Activated naive CD4-positive, alpha-beta T cell treated with anti-CD3 and anti-CD28 coated beads, Interleukin-2, amount 50 U/mL, for 24 hours (primary cell): ENCODE data around the gene GRID1.
"Not testable (repeated sequence)": the region's sequence is repeated elsewhere in the genome, so short reads cannot be mapped to it uniquely, and the experiment has no call there.

Source experiments
- H3K27ac Mint-ChIP-seq: one replicate; pipeline ENCODE4 v1.8.0; 2021; ENCODE audit warnings: mild to moderate bottlenecking, mixed read lengths
- H3K27me3 Mint-ChIP-seq: one replicate; pipeline ENCODE4 v1.8.0; 2021; ENCODE audit warnings: mixed read lengths
- H3K36me3 Mint-ChIP-seq: one replicate; pipeline ENCODE4 v1.8.0; 2021; ENCODE audit warnings: mixed read lengths
- H3K4me1 Mint-ChIP-seq: one replicate; pipeline ENCODE4 v1.8.0; 2021; ENCODE audit warnings: mixed read lengths
- H3K4me3 Mint-ChIP-seq: one replicate; pipeline ENCODE4 v1.8.0; 2021; ENCODE audit warnings: mild to moderate bottlenecking, mixed read lengths
- H3K9me3 Mint-ChIP-seq: one replicate; pipeline ENCODE4 v1.8.0; 2021; ENCODE audit warnings: mixed read lengths

GRID1 gene

DNA sequence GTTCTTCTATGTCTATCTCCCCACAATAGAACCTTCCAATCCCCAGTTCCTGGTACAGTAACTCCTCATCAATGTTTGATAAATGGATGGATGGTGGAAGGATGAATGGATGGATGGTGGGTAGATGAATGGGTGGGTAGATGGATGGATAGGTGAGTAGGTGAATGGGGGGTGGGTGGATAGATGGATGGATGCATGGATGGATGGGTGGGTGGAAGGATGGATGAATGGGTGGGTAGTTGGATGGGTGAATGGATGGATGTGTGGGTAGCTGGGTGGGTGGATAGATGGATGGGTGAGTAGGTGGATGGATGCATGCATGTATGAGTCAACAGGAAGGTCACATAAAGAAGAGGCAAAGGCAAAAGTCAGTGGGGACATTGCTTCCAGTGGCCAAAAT lies 116.8 kb downstream of the GRID1 start:
- no peak overlapping the region for H3K4me3 Mint-ChIP-seq
- H3K4me1 Mint-ChIP-seq, result no peaks in the 10 kb centered on the region
- no peak overlapping the region for H3K27ac Mint-ChIP-seq
- no peaks in the 10 kb centered on the region for H3K27me3 Mint-ChIP-seq
- H3K9me3 Mint-ChIP-seq, result no peaks in the 10 kb centered on the region
- H3K36me3 Mint-ChIP-seq, result no peaks in the 10 kb centered on the region

DNA sequence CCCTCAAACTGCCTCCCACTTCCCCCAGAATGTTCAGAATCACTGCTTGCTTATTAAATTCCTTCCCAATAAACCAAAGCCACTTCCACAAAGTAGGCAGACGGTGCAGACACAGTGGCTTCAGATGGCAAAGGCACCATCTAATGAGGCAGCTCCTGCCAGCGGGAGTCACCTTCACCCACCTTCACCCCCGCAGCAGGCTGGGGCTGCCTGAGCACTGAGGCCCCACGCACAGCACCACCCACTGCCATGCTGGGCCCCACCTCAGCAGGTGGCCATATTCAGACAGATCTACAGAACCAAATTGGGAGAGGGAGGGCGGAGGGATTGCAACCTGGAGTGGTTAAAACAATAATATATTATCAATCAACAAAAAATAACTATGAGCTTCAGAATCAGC lies 118.5 kb downstream of the GRID1 start:
- Mint-ChIP-seq H3K4me1 (no peaks in the 10 kb centered on the region), H3K27me3 (no peaks in the 10 kb centered on the region), H3K36me3 (no peaks in the 10 kb centered on the region), H3K9me3 (no peaks in the 10 kb centered on the region), H3K27ac (no peak overlapping the region), H3K4me3 (no peak overlapping the region)

DNA sequence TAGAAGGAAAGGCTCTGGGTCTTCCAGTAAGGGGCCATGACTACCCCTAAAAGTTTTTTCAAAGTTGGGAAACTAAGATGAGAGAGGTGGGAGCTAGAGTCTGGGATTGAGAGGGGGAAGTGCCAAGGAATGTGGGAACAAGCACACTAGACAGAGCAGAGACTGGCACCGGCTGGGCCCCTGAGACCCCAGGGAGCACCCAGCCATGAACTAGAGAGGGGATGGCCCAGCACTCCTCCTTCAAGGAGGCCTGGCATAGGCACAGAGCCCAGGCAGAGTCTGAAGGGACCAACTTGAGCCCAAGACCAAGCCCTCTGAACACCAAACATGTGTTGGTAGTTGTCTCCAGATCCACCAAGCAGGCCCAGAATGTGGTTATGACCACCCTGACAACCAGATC lies 119.0 kb downstream of the GRID1 start:
- Mint-ChIP-seq H3K27ac (no peak overlapping the region), H3K4me1 (no peaks in the 10 kb centered on the region), H3K4me3 (no peak overlapping the region), H3K9me3 (no peaks in the 10 kb centered on the region), H3K27me3 (no peaks in the 10 kb centered on the region), H3K36me3 (no peaks in the 10 kb centered on the region)

DNA sequence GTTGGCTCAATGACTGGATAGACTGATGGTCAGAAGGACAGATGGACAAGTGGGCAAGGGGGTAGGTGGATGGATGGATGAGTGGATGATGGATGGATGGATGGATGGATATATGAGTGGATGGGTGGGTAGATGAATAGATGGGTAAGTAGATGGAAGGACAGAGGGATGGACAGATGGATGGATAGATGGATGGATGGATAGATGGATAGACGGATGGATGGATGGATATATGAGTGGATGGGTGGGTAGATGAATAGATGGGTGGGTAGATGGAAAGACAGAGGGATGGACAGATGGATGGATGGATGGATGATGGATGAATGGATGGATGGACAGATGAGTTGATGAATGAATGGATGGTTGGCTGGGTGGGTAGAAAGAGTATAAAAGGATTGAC lies 119.5 kb downstream of the GRID1 start:
- Mint-ChIP-seq H3K9me3 (no peaks in the 10 kb centered on the region), H3K27ac (no peak overlapping the region), H3K36me3 (no peaks in the 10 kb centered on the region), H3K27me3 (no peaks in the 10 kb centered on the region), H3K4me1 (no peaks in the 10 kb centered on the region), H3K4me3 (no peak overlapping the region)

DNA sequence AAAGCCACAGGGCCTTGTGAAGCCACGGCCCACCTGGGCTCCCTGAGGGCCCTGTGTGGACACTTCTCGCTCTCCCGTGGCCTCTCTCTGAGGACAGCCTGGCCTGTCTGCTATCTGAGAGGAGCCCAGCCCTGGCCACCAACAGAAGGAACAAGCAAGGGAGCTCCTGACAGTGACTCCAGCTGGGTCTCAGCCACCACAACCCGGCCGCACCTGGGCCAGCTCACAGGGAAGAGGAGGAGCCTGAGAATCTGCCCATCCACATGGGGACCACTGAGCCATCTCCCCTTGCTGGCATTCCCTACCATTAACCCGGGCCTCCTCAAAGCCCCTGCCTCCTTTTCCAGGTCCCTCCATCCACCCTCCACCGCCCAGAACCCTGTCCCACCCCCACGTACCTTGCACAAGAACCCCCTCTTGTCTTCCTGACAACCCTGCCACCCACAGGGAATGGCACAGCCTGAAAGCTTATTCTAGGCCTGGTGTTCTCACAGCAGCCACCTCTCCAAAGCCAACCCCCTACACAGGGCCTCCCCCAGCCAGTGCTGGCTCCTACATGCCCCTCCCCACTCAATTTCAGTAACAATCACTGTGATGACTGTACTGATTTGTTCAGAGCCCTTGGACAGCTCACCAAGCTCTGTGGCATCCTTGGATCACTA lies 120.2 kb downstream of the GRID1 start:
- no peak overlapping the region for H3K4me3 Mint-ChIP-seq
- no peaks in the 10 kb centered on the region for H3K27me3 Mint-ChIP-seq
- H3K9me3 Mint-ChIP-seq, result no peaks in the 10 kb centered on the region
- H3K4me1 Mint-ChIP-seq, result no peaks in the 10 kb centered on the region
- no peaks in the 10 kb centered on the region for H3K36me3 Mint-ChIP-seq
- no peak overlapping the region for H3K27ac Mint-ChIP-seq

DNA sequence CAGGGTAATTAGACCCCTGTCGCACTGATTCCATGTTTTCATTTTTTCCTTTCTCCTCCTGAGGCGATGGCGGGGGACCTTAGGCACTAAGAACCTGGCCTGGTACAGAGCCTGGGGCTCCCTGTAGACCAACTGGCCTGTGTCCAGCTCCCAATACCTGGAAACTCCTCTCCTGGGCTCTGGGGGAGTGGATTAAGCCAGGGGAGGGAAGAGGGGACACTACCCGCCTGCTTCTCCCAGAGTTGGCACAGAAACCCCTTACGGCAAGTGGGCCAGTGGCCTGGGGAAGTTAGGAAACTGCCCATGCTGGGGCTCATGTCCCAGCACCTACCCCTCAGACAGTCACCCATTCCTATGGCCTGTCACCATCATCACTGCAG lies 121.6 kb downstream of the GRID1 start:
- H3K4me1 Mint-ChIP-seq, result no peaks in the 10 kb centered on the region
- H3K36me3 Mint-ChIP-seq, result no peaks in the 10 kb centered on the region
- H3K27me3 Mint-ChIP-seq, result no peaks in the 10 kb centered on the region
- no peak overlapping the region for H3K4me3 Mint-ChIP-seq
- no peaks in the 10 kb centered on the region for H3K9me3 Mint-ChIP-seq
- no peak overlapping the region for H3K27ac Mint-ChIP-seq

DNA sequence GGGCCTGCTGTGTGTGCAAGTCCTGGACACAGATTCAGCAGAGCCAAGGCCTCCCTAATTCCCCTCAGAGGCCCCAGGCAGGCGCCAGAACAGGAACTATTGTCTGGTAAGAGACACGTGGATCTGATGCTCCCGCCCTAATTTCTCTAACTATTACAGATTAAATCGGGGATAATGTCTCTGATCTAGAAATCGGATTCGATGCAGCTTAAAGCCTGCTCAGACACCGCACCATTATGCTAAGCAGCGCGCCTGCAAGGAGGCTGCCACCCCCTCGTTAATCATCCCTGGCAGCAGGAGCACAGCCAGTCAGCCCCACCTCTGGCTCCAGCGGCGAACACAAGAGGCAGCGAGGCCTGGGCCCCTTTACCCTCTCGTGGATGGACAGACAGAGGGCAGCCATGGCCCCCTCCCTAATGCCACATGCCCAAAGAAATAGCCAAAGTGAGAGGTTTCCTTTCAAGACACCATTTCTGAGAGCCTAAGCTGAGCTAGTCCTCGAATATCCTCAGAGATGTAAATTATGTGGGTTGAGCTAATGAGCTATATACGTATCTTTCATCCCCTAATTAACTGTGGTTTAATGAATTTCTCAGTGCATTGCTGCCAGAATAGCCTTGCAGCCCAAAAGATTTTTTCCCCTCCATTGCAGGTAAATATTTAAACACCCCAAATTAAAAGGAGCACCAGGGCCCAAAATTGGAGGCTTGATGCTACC lies 122.1 kb downstream of the GRID1 start:
- Mint-ChIP-seq H3K27me3 (no peaks in the 10 kb centered on the region), H3K4me1 (no peaks in the 10 kb centered on the region), H3K27ac (no peak overlapping the region), H3K9me3 (no peaks in the 10 kb centered on the region), H3K4me3 (no peak overlapping the region), H3K36me3 (no peaks in the 10 kb centered on the region)

DNA sequence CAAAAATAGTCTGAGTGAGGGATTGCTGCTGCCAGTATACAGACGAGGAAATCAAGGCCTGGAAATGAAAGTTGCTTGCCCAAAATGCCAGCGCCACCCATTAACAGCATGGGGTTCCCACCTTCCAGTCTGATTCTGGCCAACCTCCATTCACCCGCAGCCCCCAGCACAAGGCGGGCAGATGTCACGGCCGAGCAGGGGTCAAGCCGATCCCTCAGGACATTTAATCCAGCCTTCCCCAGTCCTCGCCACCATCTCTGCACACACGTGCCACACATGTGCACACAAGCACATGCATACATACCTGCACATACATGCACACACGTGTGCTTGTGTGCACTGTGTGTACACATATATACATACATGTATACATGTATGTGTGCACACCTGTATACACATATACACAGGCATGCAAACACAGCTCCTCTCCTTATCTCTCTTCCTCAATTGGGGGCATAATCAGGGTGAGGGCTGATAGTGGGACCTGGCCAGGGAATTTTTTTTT lies 122.9 kb downstream of the GRID1 start:
- H3K27ac Mint-ChIP-seq, result no peak overlapping the region
- no peaks in the 10 kb centered on the region for H3K4me1 Mint-ChIP-seq
- no peak overlapping the region for H3K4me3 Mint-ChIP-seq
- H3K27me3 Mint-ChIP-seq, result no peaks in the 10 kb centered on the region
- no peaks in the 10 kb centered on the region for H3K9me3 Mint-ChIP-seq
- H3K36me3 Mint-ChIP-seq, result no peaks in the 10 kb centered on the region

DNA sequence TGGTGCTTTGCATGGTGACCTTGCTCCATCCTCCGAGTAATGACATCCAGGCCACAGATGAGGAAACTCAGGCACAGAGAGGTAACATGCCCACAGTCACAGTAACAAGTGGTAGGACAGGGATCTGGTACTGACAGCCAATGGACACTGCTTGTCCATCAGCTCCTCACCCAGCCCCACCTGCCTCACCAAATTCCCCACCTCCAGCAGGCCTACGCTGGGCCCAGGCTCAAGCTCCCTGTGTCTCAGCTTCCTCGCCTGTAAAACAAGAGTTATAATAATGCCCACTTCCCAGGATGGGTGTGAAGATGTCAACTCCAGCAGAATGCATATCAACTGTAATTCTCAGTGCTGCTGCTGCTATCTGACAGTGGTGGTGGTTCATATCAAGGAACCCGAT lies 123.8 kb downstream of the GRID1 start:
- no peak overlapping the region for H3K27ac Mint-ChIP-seq

DNA sequence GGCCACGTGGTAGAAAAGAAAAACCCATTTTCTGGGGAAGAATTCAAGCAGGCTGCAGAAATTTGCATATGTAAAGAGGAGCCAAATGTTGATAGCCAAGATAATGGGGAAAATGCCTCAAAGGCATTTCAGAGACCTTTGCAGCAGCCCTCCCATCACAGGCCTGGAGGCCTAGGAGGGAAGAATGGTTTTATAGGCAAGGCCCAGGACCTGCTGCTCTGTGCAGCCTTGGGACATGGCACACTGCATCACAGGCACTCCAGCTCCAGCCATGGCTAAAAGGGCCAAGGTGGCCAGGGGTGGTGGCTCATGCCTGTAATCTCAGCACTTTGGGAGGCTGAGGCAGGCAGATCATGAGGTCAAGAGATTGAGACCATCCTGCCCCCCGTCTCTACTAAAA lies 128.5 kb downstream of the GRID1 start:
- not testable (repeated sequence) for H3K4me3 Mint-ChIP-seq, H3K27ac Mint-ChIP-seq, H3K27me3 Mint-ChIP-seq, H3K4me1 Mint-ChIP-seq, H3K36me3 Mint-ChIP-seq, H3K9me3 Mint-ChIP-seq

More for the DNA sequence above, 123.8 kb downstream of the GRID1 start:
- H3K4me3 Mint-ChIP-seq, result no peak overlapping the region
- no peaks in the 10 kb centered on the region for H3K4me1 Mint-ChIP-seq
- no peaks in the 10 kb centered on the region for H3K27me3 Mint-ChIP-seq
- no peaks in the 10 kb centered on the region for H3K9me3 Mint-ChIP-seq
- no peaks in the 10 kb centered on the region for H3K36me3 Mint-ChIP-seq

DNA sequence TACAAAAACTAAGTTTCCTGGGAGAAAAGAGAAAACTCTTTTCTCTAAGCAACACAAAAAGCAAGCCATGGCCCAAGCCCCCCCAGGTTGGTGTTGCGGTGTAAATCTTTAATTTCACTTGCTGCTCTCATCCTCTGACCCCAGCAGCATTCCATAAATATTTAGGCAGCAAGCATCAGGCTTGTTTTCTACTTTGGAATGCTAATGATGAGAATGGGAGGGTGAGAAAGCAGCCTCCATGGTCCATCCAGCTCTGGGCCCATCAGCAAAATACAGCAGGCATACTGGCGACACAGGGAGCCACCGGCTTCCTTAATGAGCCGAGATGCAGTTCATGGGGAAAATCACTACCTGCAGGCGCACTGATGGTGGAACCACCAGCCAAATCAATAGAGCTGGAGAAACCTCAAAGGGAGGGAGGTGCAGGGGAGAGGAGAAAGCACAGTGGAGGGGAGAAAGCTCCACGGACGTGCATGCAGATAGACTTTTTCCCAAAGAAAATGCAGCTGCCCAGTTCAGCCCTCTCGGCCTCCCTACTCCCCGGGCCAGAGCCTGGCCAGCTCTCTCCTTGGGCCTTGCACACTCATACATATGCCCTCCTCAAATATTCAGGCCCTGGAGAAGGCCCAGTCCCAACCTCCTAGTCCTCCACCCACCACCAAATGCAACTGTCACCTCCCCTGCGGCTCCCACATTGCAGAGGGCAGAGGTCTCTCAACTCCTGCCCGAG lies 131.9 kb downstream of the GRID1 start:
- no peak overlapping the region for H3K27ac Mint-ChIP-seq
- H3K9me3 Mint-ChIP-seq, result no peaks in the 10 kb centered on the region
- H3K4me1 Mint-ChIP-seq, result no peaks in the 10 kb centered on the region
- H3K27me3 Mint-ChIP-seq, result no peaks in the 10 kb centered on the region
- H3K36me3 Mint-ChIP-seq, result no peaks in the 10 kb centered on the region
- no peak overlapping the region for H3K4me3 Mint-ChIP-seq

DNA sequence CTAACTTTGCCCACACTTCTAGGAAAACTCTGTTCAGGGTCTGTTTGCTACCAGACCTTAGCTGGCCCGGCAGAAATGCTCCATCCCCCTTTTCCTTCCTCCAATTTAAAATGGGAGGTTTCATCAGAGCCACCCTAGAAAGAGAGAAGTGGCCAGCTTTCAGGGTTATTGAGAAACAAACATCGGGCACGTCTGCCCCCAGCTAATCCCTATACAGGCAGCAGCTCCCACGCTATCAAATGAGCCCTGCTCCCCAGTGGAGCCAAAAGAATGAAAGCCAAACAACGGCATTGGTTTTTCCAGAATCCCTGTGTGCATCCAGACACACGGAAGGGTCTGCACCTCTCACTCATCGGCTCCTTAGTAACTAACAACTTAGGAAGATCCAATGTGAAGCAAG lies 132.5 kb downstream of the GRID1 start:
- no peaks in the 10 kb centered on the region for H3K4me1 Mint-ChIP-seq
- H3K27me3 Mint-ChIP-seq, result no peaks in the 10 kb centered on the region
- H3K9me3 Mint-ChIP-seq, result no peaks in the 10 kb centered on the region
- H3K36me3 Mint-ChIP-seq, result no peaks in the 10 kb centered on the region
- no peak overlapping the region for H3K4me3 Mint-ChIP-seq
- no peak overlapping the region for H3K27ac Mint-ChIP-seq

DNA sequence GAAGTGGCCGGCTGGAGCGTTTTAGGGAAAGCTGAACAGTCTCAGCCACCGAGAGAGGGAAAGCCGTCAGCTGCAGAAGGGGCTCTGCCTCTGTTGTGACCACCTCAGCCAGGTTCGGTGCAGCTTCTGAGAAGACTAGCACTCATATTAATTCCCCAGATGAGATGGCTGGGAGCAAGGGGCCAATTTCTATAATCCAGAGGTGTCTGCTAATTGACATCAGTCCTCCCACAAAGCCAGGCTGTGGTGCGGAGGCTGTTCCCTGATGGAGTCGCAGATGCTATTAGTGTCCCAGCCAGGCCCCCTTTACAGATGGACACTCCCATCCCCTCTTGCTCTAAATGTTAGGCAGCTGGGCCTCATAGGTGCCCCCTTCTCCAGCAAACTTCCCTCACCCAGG lies 133.5 kb downstream of the GRID1 start:
- Mint-ChIP-seq H3K27ac (no peak overlapping the region), H3K36me3 (no peaks in the 10 kb centered on the region), H3K4me1 (no peaks in the 10 kb centered on the region), H3K4me3 (no peak overlapping the region), H3K27me3 (no peaks in the 10 kb centered on the region), H3K9me3 (no peaks in the 10 kb centered on the region)

DNA sequence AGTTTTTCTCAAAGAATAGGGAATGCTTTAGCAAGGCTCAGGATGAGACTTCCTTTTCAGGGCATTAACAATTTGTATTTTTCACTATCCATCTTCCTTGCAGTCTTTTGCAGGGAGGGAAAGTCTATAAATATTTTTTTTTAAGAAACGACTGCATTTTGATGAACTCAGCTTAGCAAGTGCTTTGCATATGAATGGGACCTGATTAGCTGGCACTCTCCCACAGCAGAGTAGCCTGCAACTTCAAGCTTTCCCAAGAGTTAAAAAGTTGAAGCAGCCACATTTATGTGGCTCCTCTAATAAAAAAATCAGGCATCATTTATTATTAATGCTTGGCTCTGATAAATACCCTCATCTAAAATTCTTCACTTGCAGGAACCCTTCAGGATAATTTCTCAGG lies 134.0 kb downstream of the GRID1 start:
- H3K4me1 Mint-ChIP-seq, result no peaks in the 10 kb centered on the region
- H3K36me3 Mint-ChIP-seq, result no peaks in the 10 kb centered on the region
- H3K4me3 Mint-ChIP-seq, result no peak overlapping the region
- H3K27me3 Mint-ChIP-seq, result no peaks in the 10 kb centered on the region
- H3K9me3 Mint-ChIP-seq, result no peaks in the 10 kb centered on the region
- no peak overlapping the region for H3K27ac Mint-ChIP-seq

DNA sequence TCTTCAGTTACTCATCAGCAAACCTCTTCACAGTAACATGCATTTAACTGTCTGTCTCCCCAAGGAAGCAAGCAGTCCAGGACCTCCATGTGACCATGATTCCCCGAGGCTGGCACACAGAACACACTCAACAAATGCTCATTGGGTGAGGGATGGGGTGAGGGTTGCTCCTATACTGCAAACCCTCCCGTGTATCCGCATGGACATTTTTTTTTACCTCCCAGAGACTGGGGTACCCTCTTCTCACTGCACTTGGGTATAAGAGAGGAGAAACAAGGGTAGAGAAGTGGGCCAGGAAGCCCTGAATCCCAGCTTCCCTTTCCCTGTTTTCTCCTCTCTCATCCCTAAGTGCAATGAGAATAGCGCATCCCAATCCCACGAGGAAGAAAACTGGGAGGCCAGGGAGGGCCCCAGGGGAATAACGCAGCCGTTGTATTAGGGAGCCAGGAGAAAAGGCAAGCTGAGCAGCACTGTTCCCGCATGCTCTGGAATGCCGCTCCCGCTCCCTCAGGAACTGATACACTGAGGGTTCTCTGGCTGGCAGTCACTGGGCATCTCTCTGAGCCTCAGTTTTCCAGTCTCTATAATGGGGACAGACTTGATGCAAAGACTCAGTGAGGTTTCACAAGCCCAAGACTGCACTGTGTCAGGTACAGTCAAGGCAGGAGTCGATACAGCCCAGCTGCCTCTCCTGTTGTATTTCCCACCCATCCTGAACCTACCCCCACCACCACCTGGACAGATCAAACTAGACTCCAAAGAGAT lies 134.6 kb downstream of the GRID1 start:
- Mint-ChIP-seq H3K9me3 (no peaks in the 10 kb centered on the region), H3K4me3 (no peak overlapping the region), H3K36me3 (no peaks in the 10 kb centered on the region), H3K4me1 (no peaks in the 10 kb centered on the region), H3K27ac (no peak overlapping the region), H3K27me3 (no peaks in the 10 kb centered on the region)
